Activated CD4-positive, alpha-beta T cell treated with anti-CD3 and anti-CD28 coated beads, Interleukin-2, amount 50 U/mL, for 1 hour (primary cell): ENCODE measurements around the gene FANCD2.
A peak's percentile ranks its signal among the peaks of the same experiment; 100 is the strongest.
"Not testable (repeated sequence)": the region's sequence is repeated elsewhere in the genome, so short reads cannot be mapped to it uniquely, and the experiment has no call there.

Experiments used
- DNase-seq: peaks from one replicate; pipeline ENCODE4 v3.0.0-alpha.2; 2020

The FANCD2 gene

GRCh38 chr3:10115326-10116137, 89.3 kb downstream of the FANCD2 start, which contains the start of gene BRK1:
Gene BRK1 (plus strand): TSS chr3:10115675. CDS start chr3:10115702, 27 bp downstream.
- DNase-seq: peak; percentile 91

GRCh38 chr3:10116138-10116460, 89.9 kb downstream of the FANCD2 start:
- no peak for DNase-seq

- DNase-seq: no peak
Observed at GRCh38 chr3:10116928-10117327, 90.7 kb downstream of the FANCD2 start.

GRCh38 chr3:10119376-10119775, 93.1 kb downstream of the FANCD2 start:
- DNase-seq: no peak

- no peak for DNase-seq
Observed at GRCh38 chr3:10121064-10121463, 94.8 kb downstream of the FANCD2 start.

GRCh38 chr3:10122724-10123123, 96.5 kb downstream of the FANCD2 start:
- DNase-seq: no peak

- not testable (repeated sequence) for DNase-seq
Observed at GRCh38 chr3:10135872-10136271, 109.6 kb downstream of the FANCD2 start.

GRCh38 chr3:10136426-10137005, 110.3 kb downstream of the FANCD2 start:
- DNase-seq: no peak

GRCh38 chr3:10137178-10137577, 110.9 kb downstream of the FANCD2 start:
- no peak for DNase-seq

- no peak for DNase-seq
Observed at GRCh38 chr3:10140996-10141546, 114.8 kb downstream of the FANCD2 start.

GRCh38 chr3:10142707-10143560, 116.7 kb downstream of the FANCD2 start:
- no peak for DNase-seq

- no peak for DNase-seq
Observed at GRCh38 chr3:10145685-10146084, 119.4 kb downstream of the FANCD2 start.

- DNase-seq: no peak
Observed at GRCh38 chr3:10149226-10149625, 123.0 kb downstream of the FANCD2 start.

- no peak for DNase-seq
Observed at GRCh38 chr3:10150987-10151386, 124.8 kb downstream of the FANCD2 start.
